Osteoblast (primary cell): Measurements from ENCODE around the gene ACVR2B. TPM values are rescaled to one million over a fixed set of nuclear protein-coding genes. Genes with fewer than 3 reads are reported as not detected.

Source experiments
- DNase-seq: peaks from one replicate; pipeline ENCODE4 v3.0.0; 2011; ENCODE audit warnings: low spot score, mixed read lengths; ENCODE audit not compliant: insufficient read length; ENCODE audit errors: missing footprints
- H2AFZ ChIP-seq: 2 replicates; pipeline ENCODE4 v1.6.0; 2011; ENCODE audit warnings: mild to moderate bottlenecking, low read length
- H3K27ac ChIP-seq: 2 replicates; pipeline ENCODE4 v1.5.1; 2011; ENCODE audit warnings: mild to moderate bottlenecking, low read depth, low read length, moderate library complexity
- H3K27me3 ChIP-seq: 2 replicates; pipeline ENCODE4 v1.6.0; 2012; ENCODE audit warnings: mild to moderate bottlenecking, control low read depth, inconsistent platforms, low read length, moderate library complexity; ENCODE audit not compliant: insufficient read depth
- H3K36me3 ChIP-seq: 2 replicates; pipeline ENCODE4 v1.5.1; 2011; ENCODE audit warnings: mild to moderate bottlenecking, low read length, control low read depth, moderate library complexity; ENCODE audit not compliant: insufficient read depth
- H3K4me1 ChIP-seq: 2 replicates; pipeline ENCODE4 v1.5.1; 2011; ENCODE audit warnings: mild to moderate bottlenecking, low read length, control low read depth, moderate library complexity; ENCODE audit not compliant: insufficient read depth
- H3K4me2 ChIP-seq: 2 replicates; pipeline ENCODE4 v1.6.0; 2011; ENCODE audit warnings: mild to moderate bottlenecking, low read length; ENCODE audit not compliant: insufficient read depth
- H3K4me3 ChIP-seq: fragments of 200-600 bp; sonication (generic); 3 replicates; pipeline ENCODE4 v1.5.1; 2012; ENCODE audit warnings: mild to moderate bottlenecking, low read length, inconsistent platforms; ENCODE audit not compliant: insufficient read depth
- H3K79me2 ChIP-seq: 2 replicates; pipeline ENCODE4 v1.6.0; 2012; ENCODE audit warnings: mild to moderate bottlenecking, low read length, control low read depth, inconsistent platforms; ENCODE audit not compliant: insufficient read depth
- H3K9me3 ChIP-seq: 2 replicates; pipeline ENCODE4 v1.5.1; 2011; ENCODE audit warnings: low read depth, low read length, control low read depth
- H4K20me1 ChIP-seq: 2 replicates; pipeline ENCODE4 v1.6.0; 2012; ENCODE audit warnings: mild to moderate bottlenecking, low read length, control low read depth; ENCODE audit not compliant: insufficient read depth
- total RNA-seq: library from RNA; depleted of rRNA; stranded (reverse); fragments of >200 nt; gene quantifications from 2 replicates; pipeline ENCODE4 v1.2.3, GENCODE V29; 2012
- TF ChIP-seq, protein P1 (sequence below): IDR thresholded peaks from 2 replicates; pipeline ENCODE4 v1.5.1; 2011; ENCODE audit warnings: mild to moderate bottlenecking, low read depth, low read length, moderate library complexity; ENCODE audit errors: extremely low read depth

ACVR2B gene
- total RNA-seq, 1 donor, result 3.6 TPM

DNA sequence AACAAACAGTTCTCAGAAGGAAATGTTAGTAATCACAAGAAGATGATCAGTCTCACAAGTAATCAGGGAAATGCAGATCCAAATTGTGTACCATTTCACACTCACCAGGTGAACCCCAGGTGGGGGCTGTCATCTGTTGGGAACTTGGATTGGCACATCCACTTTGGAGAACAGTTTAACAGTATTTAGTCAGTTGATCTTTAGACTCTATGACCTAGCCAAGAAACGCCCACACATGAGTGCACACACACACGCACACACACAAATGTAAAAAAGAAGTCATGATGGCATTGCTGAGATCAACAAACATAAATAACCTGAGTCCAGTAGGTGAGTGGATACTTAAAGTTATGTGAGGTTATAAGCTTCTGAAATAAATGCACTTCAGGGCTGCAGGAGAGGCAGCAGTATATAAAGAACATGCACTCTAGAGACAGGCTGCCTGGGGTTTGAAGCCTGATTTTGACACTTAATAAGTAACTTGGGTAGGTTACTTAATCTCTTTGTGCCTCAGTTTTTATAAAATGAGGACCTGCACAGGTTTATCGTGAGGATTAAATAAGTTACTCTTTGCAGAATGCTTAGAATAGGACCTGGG, 17.7 kb downstream of the ACVR2B start:
- TF ChIP-seq, protein P1, sequence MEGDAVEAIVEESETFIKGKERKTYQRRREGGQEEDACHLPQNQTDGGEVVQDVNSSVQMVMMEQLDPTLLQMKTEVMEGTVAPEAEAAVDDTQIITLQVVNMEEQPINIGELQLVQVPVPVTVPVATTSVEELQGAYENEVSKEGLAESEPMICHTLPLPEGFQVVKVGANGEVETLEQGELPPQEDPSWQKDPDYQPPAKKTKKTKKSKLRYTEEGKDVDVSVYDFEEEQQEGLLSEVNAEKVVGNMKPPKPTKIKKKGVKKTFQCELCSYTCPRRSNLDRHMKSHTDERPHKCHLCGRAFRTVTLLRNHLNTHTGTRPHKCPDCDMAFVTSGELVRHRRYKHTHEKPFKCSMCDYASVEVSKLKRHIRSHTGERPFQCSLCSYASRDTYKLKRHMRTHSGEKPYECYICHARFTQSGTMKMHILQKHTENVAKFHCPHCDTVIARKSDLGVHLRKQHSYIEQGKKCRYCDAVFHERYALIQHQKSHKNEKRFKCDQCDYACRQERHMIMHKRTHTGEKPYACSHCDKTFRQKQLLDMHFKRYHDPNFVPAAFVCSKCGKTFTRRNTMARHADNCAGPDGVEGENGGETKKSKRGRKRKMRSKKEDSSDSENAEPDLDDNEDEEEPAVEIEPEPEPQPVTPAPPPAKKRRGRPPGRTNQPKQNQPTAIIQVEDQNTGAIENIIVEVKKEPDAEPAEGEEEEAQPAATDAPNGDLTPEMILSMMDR, result no peak
- Histone ChIP-seq H3K4me1 (no peaks in the 10 kb centered on the region), H3K36me3 (no peaks in the 10 kb centered on the region), H3K9me3 (no peaks in the 10 kb centered on the region), H3K4me3 (no peak overlapping the region), H2AFZ (no peak overlapping the region), H3K79me2 (no peaks in the 10 kb centered on the region), H4K20me1 (peaks cover 12% of the 10 kb centered on the region), H3K27me3 (no peaks in the 10 kb centered on the region), H3K27ac (no peak overlapping the region), H3K4me2 (no peak overlapping the region)
- no peak for DNase-seq

DNA sequence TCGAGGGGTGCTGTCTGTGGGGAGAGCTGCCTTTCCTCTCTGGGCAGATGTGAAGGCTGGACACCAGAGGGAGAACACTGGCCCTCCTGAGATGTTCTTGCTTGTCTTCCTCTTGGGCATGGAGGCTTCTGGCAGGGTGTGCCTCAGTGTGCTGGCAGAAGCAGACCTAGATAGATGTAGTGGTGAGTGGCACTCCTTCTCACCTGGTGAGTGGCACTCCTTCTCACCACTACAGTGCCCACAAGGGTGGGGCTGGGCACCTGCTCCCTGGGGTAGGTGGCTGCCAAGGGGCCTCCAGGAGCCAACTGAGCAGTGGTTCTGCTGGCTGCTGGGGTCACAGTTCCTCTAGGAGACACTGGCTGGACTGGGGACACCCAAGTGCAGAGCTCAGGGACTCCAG, 18.7 kb downstream of the ACVR2B start:
- Histone ChIP-seq H3K4me2 (no peak overlapping the region), H3K27me3 (no peaks in the 10 kb centered on the region), H3K79me2 (no peaks in the 10 kb centered on the region), H3K27ac (no peak overlapping the region), H4K20me1 (peaks cover 12% of the 10 kb centered on the region), H2AFZ (no peak overlapping the region), H3K9me3 (no peaks in the 10 kb centered on the region), H3K4me1 (no peaks in the 10 kb centered on the region), H3K36me3 (no peaks in the 10 kb centered on the region), H3K4me3 (no peak overlapping the region)
- no peak for DNase-seq
- TF ChIP-seq, protein P1, result no peak

DNA sequence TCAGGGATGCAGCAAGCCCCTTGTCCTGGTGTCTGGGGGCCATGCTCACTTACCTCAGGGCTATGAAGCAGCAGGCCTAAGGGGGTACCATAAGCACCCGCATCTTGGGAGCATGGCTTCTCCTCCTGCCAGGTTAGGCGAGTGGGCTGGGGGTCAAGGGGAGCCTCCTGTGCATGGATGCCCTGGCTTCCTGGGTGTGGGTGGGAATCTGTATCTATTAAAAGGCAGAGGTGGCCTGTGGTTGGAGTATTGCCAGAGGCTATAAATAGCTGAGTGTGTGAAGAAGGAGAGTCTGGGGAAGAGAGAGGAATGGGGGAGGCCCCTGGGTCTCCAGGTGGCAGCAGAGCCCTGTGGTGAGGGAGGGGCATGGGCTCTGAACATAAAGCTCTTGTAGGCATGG, 19.5 kb downstream of the ACVR2B start:
- H3K27me3 ChIP-seq, result no peaks in the 10 kb centered on the region
- no peaks in the 10 kb centered on the region for H3K9me3 ChIP-seq
- TF ChIP-seq, protein P1, result no peak

DNA sequence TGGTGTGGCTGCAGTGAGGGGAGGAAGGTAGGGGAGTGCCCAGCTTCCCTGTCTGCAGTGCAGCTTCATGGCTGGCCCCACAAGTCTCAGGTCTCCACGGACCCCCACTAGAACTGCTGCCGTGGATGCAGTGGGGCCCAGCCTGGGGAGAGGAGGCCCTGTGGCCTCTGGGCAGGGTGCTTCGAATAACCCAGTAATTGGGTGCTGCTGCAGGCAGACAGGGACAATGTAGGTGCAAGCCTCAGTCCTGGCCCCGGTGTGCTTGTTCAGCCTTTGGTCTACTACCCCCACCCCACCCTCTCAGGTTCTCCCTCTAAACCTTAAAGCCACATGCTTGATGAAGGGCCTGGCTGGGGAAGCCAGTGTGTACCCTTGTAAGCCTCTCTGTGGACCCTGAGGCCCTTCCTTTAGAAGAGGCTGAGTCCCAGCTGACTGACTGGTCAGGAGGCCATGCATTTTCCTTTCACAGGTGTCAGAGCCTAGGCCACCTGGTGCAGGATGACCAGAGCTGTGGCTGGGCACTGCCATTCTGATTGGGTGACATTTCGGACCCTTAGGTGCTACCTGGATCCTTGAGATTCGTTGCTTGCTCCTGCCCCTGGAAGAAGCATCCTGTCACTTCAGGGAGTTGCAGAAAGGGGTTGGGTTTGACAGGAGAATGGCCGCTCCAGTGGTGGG, 21.4 kb downstream of the ACVR2B start:
- no peak for DNase-seq
- peaks cover under 1% of the 10 kb centered on the region for H3K36me3 ChIP-seq
- no peaks in the 10 kb centered on the region for H3K9me3 ChIP-seq
- peaks cover 12% of the 10 kb centered on the region for H4K20me1 ChIP-seq
- H3K4me2 ChIP-seq, result no peak overlapping the region
- H3K4me3 ChIP-seq, result no peak overlapping the region
- no peak overlapping the region for H3K27ac ChIP-seq
- no peaks in the 10 kb centered on the region for H3K4me1 ChIP-seq
- TF ChIP-seq, protein P1, result no peak
- no peaks in the 10 kb centered on the region for H3K27me3 ChIP-seq
- no peak overlapping the region for H2AFZ ChIP-seq
- no peaks in the 10 kb centered on the region for H3K79me2 ChIP-seq

More for the DNA sequence above, 19.5 kb downstream of the ACVR2B start:
- H3K4me3 ChIP-seq, result no peak overlapping the region
- H3K4me1 ChIP-seq, result no peaks in the 10 kb centered on the region
- H3K4me2 ChIP-seq, result no peak overlapping the region
- H2AFZ ChIP-seq, result no peak overlapping the region
- H4K20me1 ChIP-seq, result peaks cover 12% of the 10 kb centered on the region
- DNase-seq, result no peak
- no peaks in the 10 kb centered on the region for H3K79me2 ChIP-seq
- no peak overlapping the region for H3K27ac ChIP-seq
- no peaks in the 10 kb centered on the region for H3K36me3 ChIP-seq
